ENCODE results near the gene MTFP1.

- TF ChIP-seq CTCF (IDR thresholded peaks at IDR 0.05), result no peak
- TF ChIP-seq EZH2 (IDR thresholded peaks at IDR 0.05), result no peak
- no peak for TF ChIP-seq EZH2phosphoT487 (IDR thresholded peaks at IDR 0.05)
These were observed 19.8 kb upstream of the MTFP1 start for GRCh38 chr22:30405731-30406130.
